GM06990 (cell line): ENCODE measurements around the gene CERS3.

ENCODE experiments used
- DNase-seq: peaks from one replicate; pipeline ENCODE4 v3.0.0-alpha.2; 2011; ENCODE audit not compliant: insufficient read length; ENCODE audit errors: extremely low read depth
- H3K27me3 ChIP-seq: replicated peaks from 2 replicates; pipeline ENCODE4 v1.6.0; 2011; ENCODE audit warnings: low read length; ENCODE audit not compliant: control insufficient read depth, insufficient read depth
- H3K36me3 ChIP-seq: 2 replicates; pipeline ENCODE4 v1.5.1; 2011; ENCODE audit warnings: low read length; ENCODE audit not compliant: control insufficient read depth, insufficient read depth
- H3K4me3 ChIP-seq: replicated peaks from 2 replicates; pipeline ENCODE4 v1.5.1; 2011; ENCODE audit warnings: low read depth, mild to moderate bottlenecking, control low read depth, low read length
- CTCF ChIP-seq: IDR thresholded peaks from 2 replicates; pipeline ENCODE4 v1.5.1; 2011; ENCODE audit warnings: low read length, control low read depth, mild to moderate bottlenecking, inconsistent platforms; ENCODE audit not compliant: insufficient read depth, poor library complexity, severe bottlenecking

The CERS3 gene

DNA sequence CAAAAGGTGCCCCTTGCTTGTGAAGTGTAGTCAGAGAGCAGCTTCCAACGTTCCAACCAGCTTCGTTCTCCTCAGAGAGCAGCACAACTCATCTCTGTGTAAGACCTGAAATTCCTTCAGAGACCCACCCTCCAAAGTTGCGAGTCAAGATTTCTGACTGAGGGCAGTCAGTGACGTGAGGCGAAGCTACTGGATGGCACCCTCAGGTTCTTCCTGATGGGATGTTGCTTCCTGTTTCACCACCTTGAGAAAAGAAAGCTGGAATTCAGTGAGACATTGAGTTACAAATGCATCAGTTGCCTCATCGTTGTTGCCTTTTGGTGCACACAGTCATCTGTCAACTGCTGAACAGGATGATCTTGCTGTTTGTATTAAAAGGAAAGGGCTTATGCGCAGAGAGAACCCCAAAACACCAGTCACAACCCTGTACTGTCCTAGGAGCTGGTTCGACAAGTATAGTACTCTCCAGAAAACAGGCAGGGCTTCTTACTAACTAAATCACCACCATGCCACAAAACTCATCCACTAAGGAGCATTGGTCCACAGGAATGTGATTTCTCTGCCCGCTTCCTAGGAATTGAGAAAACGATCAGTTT lies at the start of gene CERS3:
CERS3 (minus strand) TSS at position 118 of the 596 bp plus-strand sequence. CDS start 27,101 bp downstream, outside the sequence.
- DNase-seq, result no peak
- TF ChIP-seq CTCF, result no peak
- no peak within 1 kb of the TSS for H3K4me3 ChIP-seq
- no peaks in the 10 kb centered on the region for H3K27me3 ChIP-seq
- no peaks in the 10 kb centered on the region for H3K36me3 ChIP-seq

DNA sequence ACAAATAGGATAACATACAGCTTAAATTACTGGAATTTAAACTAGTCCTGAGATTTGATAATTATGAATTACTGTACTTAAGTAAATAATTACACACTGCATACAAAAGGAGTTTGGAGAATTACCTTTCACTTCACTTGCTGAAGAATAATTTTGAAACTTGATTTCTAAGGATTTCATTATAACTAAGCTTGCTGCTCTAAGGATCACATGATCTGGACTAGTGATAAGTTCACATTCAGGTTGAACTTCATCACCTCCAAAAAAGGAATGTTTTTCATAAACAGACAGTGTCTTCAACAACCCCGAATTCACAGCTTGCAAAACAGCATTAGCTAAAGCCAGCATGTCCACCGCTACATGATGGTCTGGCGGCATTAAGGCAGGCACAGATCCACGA lies 44.8 kb upstream of the CERS3 start:
- TF ChIP-seq CTCF, result no peak
- Histone ChIP-seq H3K36me3 (peaks cover 5% of the 10 kb centered on the region), H3K4me3 (no peak overlapping the region), H3K27me3 (no peaks in the 10 kb centered on the region)
- DNase-seq, result no peak

DNA sequence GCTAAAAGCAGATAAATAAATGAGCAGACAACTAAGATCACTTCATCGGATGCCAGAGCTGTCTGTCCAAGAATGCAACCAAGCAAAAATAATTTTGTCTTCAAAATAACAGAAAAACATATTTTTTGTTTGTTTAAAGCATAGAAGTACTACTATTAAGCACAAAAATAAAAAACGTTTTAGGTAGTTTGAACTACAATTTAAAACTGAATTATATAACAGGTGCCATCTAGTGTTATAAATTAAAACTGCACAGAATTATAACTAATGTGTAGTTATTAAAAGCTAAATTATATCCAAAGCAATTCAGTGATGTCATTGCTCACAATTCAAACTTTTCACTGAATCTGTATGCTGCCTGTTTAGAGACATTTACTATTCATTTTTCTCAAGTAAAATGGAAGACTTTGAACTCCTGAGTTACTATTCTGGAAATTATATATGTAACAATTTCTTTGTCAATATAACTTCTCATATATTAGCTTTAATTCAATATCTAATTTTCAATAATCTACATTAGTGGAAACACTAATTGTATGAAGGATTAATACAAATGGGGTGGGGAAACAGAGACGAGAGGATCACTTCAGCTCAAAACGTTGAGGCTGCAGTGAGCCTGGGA lies 43.7 kb upstream of the CERS3 start:
- H3K36me3 ChIP-seq, result peaks cover 8% of the 10 kb centered on the region
- TF ChIP-seq CTCF, result peak; percentile 30
- H3K4me3 ChIP-seq, result no peak overlapping the region
- H3K27me3 ChIP-seq, result no peaks in the 10 kb centered on the region
- DNase-seq, result no peak

- no peak for TF ChIP-seq CTCF
- no peaks in the 10 kb centered on the region for H3K27me3 ChIP-seq
- H3K4me3 ChIP-seq, result no peak overlapping the region
- no peak for DNase-seq
- H3K36me3 ChIP-seq, result peaks cover 8% of the 10 kb centered on the region
Observed at GRCh38 chr15:100571592-100572167, 42.9 kb upstream of the CERS3 start.

DNA sequence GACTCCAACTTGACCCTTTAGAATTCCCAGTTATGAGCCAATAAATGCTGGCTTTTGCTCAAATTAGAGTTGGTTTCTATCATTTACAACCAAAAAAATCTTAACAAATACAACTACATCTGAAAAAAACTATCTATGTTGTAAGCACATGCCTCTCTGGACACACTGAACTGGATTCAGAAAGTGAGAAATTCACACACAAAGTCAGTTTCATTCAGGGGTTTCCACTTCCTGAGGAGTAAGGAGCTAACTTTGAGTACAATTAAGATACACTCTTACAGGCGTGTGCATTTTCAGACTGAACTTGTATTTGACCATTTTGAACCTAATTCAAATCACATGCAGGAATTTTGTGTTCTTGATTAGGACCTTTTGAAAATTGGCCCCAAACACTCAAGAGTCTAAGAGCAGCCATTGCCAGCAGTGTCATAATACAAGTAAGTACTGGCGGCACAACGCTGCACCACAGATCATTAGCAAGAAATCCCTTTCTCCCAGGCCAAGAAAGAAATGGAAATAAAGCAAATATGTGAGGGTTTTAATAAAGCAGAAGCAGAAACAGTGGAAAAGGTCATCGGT lies 42.1 kb upstream of the CERS3 start:
- H3K27me3 ChIP-seq, result no peaks in the 10 kb centered on the region
- peaks cover 8% of the 10 kb centered on the region for H3K36me3 ChIP-seq
- DNase-seq, result peak; percentile 18
- TF ChIP-seq CTCF, result no peak
- no peak overlapping the region for H3K4me3 ChIP-seq
